Measurements from ENCODE around the gene SFTA2. TPM values are rescaled to one million over a fixed set of nuclear protein-coding genes. Genes with fewer than 3 reads are reported as not detected.

SFTA2 gene
- total RNA-seq (2022; extraction: Qiagen RNA extraction), result not detected in 5 replicates

DNA sequence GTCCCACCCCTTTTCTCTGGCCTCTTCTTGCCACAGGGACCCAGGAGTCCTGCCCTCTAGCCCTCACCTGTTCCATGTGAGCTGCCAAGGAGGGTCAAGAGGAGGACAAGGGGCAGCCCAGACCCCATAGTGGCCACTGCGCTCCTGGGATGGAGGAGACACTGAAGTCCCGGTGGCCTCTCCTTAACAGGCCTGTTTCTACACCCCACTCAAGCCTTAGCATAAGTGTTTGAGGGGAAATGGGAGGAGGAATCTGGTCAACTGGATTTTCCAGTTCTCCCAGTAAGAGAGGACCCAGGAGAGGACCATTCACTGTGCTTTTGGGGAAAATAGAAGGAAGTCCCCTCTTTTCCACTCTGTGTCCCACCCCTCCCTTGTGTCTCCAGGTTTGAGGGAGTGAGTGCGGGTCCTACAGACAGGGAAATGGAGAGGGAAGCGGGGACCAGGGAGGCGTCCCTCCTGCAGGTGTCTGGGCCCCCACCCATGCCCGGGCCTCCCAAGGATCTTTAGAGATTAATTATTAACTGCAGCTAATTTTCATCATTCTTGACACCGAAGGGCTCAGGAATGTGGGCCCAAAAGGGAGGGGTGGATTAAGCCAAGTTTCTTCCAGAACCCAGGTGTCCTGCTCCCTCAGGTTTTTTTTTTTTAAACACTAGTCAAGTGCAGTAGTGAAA is at the start of gene SFTA2:
TSS of gene SFTA2 (minus strand) at position 202 of the 677 bp plus-strand sequence. CDS start at position 128, 74 bp downstream.

GRCh38 chr6:30940361-30940986 is 8.5 kb upstream of the SFTA2 start, which contains the start of gene MUCL3:
MUCL3 (plus strand) TSS chr6:30940973; CDS start chr6:30941000, 27 bp downstream.

GRCh38 chr6:30914076-30914853 is 17.7 kb downstream of the SFTA2 start, which contains the start of gene VARS2:
VARS2 (plus strand) TSS chr6:30914238; CDS start chr6:30914837, 599 bp downstream.

DNA sequence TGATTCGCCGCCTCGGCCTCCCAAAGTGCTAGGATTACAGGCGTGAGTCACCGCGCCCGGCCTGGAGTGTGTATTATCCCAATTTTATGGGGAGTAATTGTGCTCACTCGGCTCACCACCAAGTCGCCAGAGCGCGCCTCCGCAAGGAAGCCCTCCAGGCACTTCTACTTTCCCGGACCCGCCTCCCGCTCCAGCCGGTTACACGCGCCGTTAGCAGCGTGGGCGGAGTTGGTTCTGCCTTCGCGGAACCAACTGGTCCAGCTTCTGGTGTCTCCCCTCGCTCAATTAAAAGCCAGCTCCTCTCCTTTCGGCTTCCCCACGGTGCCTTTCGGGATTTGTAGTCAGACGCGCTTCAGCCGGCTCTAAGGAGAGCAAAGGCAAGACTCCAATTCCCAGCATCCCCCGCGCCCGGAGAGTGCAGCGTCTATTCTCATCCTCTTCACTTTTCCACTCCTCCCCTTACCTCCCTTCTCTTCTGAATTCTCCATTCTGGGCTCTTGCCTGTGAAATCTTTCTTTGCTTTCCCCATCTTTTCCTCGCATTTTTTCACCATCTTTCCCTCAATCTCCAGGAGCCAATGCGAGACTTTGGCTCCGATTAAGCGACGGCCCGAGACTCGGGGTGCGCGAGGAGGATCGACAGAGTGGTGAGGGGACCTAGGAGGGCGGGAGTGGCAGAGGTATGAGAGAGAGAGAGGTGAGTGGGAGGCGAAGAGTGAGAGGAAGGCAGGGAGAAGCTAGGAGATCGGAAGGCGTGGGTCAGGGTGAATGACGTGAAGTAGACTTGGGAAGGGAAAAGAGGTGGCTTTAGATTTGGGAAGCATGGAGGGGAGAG is 24.0 kb downstream of the SFTA2 start, which contains the start of gene GTF2H4:
TSS of gene GTF2H4 (plus strand) at position 450 of the 834 bp plus-strand sequence.

DNA sequence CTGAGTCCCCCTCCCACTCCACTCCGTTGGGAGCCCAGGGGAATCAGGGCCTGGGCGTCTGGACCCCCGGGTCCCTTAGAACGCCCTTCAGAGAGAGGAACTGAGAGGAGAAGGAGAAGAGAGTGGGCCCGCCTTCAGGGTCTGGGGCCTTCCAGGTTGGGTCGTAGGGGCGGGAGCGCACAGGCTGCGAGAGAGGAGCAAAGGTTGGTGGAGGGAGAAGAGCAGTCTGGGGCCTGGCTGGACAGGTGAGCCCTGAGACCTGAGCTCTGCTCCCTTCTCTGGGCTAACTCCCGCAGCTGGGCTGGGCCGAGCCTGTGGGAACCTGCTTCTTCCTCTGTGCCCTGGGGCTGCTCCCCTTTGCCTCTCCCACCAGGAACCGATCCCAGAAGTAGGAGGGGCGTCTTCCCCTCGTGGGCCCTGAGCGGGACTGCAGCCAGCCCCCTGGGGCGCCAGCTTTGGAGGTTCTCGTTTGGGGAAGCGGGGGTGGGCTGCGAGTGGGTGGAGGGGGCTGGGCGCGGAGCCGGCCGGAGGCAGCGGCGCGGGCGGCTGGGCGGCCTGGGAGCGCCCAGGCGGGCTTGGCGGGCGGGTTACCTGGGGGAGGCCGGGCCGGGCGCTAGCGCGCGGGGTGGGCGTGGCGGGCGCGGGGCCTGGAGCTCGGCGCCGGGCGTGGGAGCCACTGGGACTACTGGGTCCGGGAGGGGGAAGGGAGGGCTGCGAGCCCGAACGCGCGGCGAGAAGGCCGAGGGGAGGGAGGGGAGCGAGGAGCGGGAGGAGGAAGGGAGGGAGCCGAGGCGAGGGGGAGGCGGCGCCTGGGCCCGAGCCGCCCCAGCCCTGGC is 48.1 kb downstream of the SFTA2 start, which contains the start of gene DDR1:
TSS of gene DDR1 (plus strand) at position 835 of the 836 bp plus-strand sequence. CDS start 4,211 bp downstream, outside the sequence.

Other genes with a start within 250 kb of the SFTA2 start
- gene PPP1R18, start 245.5 kb downstream of the SFTA2 start, total RNA-seq (2022; extraction: Qiagen RNA extraction), result 39.8 to 48.8 TPM (median 45.5 TPM) in 5 replicates
- gene NRM, start 241.2 kb downstream of the SFTA2 start, total RNA-seq (2022; extraction: Qiagen RNA extraction), result 20.0 to 29.7 TPM (median 29.0 TPM) in 5 replicates
- 16.6 to 24.7 TPM (median 18.4 TPM) in 5 replicates for gene MDC1, start 214.9 kb downstream of the SFTA2 start, total RNA-seq (2022; extraction: Qiagen RNA extraction)
- 792 to 978 TPM (median 919 TPM) in 5 replicates for gene TUBB, start 211.8 kb downstream of the SFTA2 start, total RNA-seq (2022; extraction: Qiagen RNA extraction)
- 81.9 to 102 TPM (median 96.8 TPM) in 5 replicates for gene FLOT1, start 189.5 kb downstream of the SFTA2 start, total RNA-seq (2022; extraction: Qiagen RNA extraction)
- gene IER3, start 187.6 kb downstream of the SFTA2 start, total RNA-seq (2022; extraction: Qiagen RNA extraction), result 97.9 to 167 TPM (median 130 TPM) in 5 replicates
- gene DDR1, start 47.7 kb downstream of the SFTA2 start, total RNA-seq (2022; extraction: Qiagen RNA extraction), result 41.3 to 63.5 TPM (median 55.9 TPM) in 5 replicates
- gene GTF2H4, start 24.0 kb downstream of the SFTA2 start, total RNA-seq (2022; extraction: Qiagen RNA extraction), result 18.6 to 23.2 TPM (median 20.0 TPM) in 5 replicates
- gene VARS2, start 17.9 kb downstream of the SFTA2 start, total RNA-seq (2022; extraction: Qiagen RNA extraction), result 10.8 to 14.3 TPM (median 13.2 TPM) in 5 replicates
- gene MUCL3, start 8.8 kb upstream of the SFTA2 start, total RNA-seq (2022; extraction: Qiagen RNA extraction), result 0.02 to 0.06 TPM (median 0.05 TPM) in 5 replicates
- gene MUC21, start 51.5 kb upstream of the SFTA2 start, total RNA-seq (2022; extraction: Qiagen RNA extraction), result not detected in 5 replicates
- gene MUC22, start 78.3 kb upstream of the SFTA2 start, total RNA-seq (2022; extraction: Qiagen RNA extraction), result 0.02 to 0.03 TPM (median 0.02 TPM) in 3 of 5 replicates, not detected in the others
- not detected in 5 replicates for gene C6orf15, start 180.4 kb upstream of the SFTA2 start, total RNA-seq (2022; extraction: Qiagen RNA extraction)
- 3.0 to 5.1 TPM (median 3.8 TPM) in 5 replicates for gene PSORS1C1, start 182.6 kb upstream of the SFTA2 start, total RNA-seq (2022; extraction: Qiagen RNA extraction)
- gene CDSN, start 188.3 kb upstream of the SFTA2 start, total RNA-seq (2022; extraction: Qiagen RNA extraction), result 0.03 TPM in 1 of 5 replicates, not detected in the others
- not detected in 5 replicates for gene PSORS1C2, start 206.9 kb upstream of the SFTA2 start, total RNA-seq (2022; extraction: Qiagen RNA extraction)
- gene CCHCR1, start 225.6 kb upstream of the SFTA2 start, total RNA-seq (2022; extraction: Qiagen RNA extraction), result 6.5 to 9.0 TPM (median 7.4 TPM) in 5 replicates
- 13.1 to 15.4 TPM (median 14.2 TPM) in 5 replicates for gene TCF19, start 226.4 kb upstream of the SFTA2 start, total RNA-seq (2022; extraction: Qiagen RNA extraction)
- gene POU5F1, start 238.5 kb upstream of the SFTA2 start, total RNA-seq (2022; extraction: Qiagen RNA extraction), result 4.7 to 6.7 TPM (median 5.3 TPM) in 5 replicates

All from A549 treated with CORT108297 at 1 μM for 4 hours (cell line).